NCI-H510A treated with DMSO at 0.1 percent for 48 hours (cell line): ENCODE results near the gene C19orf38.

Experiments
- DNase-seq: peaks from one replicate; lab custom pipeline; 2025; lab: John Stamatoyannopoulos, UW

The C19orf38 gene

GRCh38 chr19:10848230-10848856 lies at the start of gene C19orf38:
Gene C19orf38, plus strand, starts transcription at chr19:10848415. Its CDS starts 94 bp downstream, at chr19:10848509.
- DNase-seq = no peak

GRCh38 chr19:10800488-10800887 lies 47.7 kb upstream of the C19orf38 start:
- no peak for DNase-seq

GRCh38 chr19:10802479-10802878 lies 45.7 kb upstream of the C19orf38 start:
- DNase-seq = no peak

GRCh38 chr19:10803252-10803651 lies 45.0 kb upstream of the C19orf38 start:
- DNase-seq = no peak

GRCh38 chr19:10805065-10805757 lies 43.0 kb upstream of the C19orf38 start:
- DNase-seq = no peak

- DNase-seq = no peak
Measured at GRCh38 chr19:10805758-10806247, 42.4 kb upstream of the C19orf38 start.

- no peak for DNase-seq
Measured at GRCh38 chr19:10808937-10809649, 39.1 kb upstream of the C19orf38 start.

GRCh38 chr19:10809651-10810285 lies 38.4 kb upstream of the C19orf38 start:
- DNase-seq = no peak

GRCh38 chr19:10811391-10812111 lies 36.7 kb upstream of the C19orf38 start:
- DNase-seq = no peak

GRCh38 chr19:10812196-10812595 lies 36.0 kb upstream of the C19orf38 start:
- no peak for DNase-seq

- DNase-seq = no peak
Measured at GRCh38 chr19:10812902-10813404, 35.3 kb upstream of the C19orf38 start.

GRCh38 chr19:10815007-10815536 lies 33.1 kb upstream of the C19orf38 start:
- no peak for DNase-seq

- DNase-seq = no peak
Measured at GRCh38 chr19:10815969-10816644, 32.1 kb upstream of the C19orf38 start.

- no peak for DNase-seq
Measured at GRCh38 chr19:10816691-10817090, 31.5 kb upstream of the C19orf38 start.

GRCh38 chr19:10817291-10818038 lies 30.8 kb upstream of the C19orf38 start:
- DNase-seq = no peak

- DNase-seq = no peak
Measured at GRCh38 chr19:10818301-10819123, 29.7 kb upstream of the C19orf38 start.

GRCh38 chr19:10819124-10820060 lies 28.8 kb upstream of the C19orf38 start:
- DNase-seq = no peak

GRCh38 chr19:10820173-10820572 lies 28.0 kb upstream of the C19orf38 start:
- DNase-seq = no peak
